T-helper 2 cell treated with Interferon-gamma antibody and Interleukin-4, amounts not matched to agents 100 ng/mL and 5 ng/mL, for 36 hours (primary cell): ENCODE measurements around the gene SEMA4D. TPM values are rescaled to one million over a fixed set of nuclear protein-coding genes. Genes with fewer than 3 reads are reported as not detected.

ENCODE experiments used
- intact Hi-C: fragments of 100-400 bp; cut with micrococcal nuclease; formaldehyde crosslinking; loops from one replicate; pipeline ENCODE4 v1.15.1; 2023
- total RNA-seq: library from RNA; stranded (reverse); gene quantifications from 2 replicates; pipeline ENCODE4 v1.2.3, GENCODE V29; 2022

SEMA4D gene
- total RNA-seq, 1 donor from 2014 or later, result 458 TPM

DNA sequence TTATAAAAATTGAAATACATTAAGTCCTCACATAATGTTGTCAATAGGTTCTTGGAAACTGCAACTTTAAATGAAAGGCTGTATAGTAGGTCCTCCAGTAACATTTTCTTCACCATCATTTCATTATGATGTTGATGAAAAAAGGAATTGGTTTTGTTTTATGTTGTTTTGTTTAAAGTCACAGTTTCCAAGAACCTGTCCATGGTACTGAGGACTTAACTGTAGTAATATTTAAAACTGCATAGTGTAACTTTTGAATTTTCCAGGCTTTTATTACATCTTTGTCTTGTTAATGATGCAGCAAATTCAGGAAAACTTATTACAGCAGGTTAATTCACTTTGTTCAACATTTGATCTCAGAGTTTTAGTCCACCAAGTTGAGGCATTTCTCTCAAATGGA lies 168.0 kb downstream of the SEMA4D start:
- intact Hi-C loops, result no loop called here

DNA sequence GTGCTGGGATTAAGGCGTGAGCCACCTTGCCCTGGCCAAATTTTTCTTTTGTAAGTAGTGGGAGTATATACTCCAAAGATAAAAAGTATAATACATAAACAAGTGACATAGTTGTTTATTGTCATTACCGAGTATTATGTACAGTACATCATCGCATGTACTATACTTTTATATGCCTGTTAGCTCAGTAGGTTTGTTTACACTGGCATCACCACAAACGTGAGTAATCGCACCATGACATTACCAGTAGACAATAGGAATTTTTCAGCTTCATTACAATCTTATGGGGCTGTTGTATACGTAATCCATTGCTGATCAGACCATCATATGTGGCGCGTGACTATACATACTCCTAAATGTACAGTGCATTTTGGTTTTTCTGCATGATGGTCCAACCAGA lies 169.8 kb downstream of the SEMA4D start:
- intact Hi-C loops, result no loop called here

DNA sequence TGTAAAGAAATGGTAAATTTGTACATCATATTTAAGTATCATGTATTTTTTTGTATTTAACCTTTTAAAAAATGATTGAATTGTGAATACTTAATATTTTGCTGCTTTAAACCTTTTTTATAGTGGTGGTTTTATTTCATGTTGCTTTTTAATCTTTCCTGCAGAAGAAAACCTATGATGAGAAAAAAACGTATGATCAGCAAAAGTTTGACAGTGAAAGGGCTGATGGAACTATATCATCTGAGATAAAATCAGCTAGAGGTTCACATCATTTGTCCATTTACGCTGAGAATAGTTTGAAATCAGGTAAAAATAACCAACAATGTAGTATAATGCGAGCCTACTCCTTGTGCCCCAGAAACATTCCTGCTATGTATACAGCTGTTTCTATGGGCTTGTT lies 172.2 kb downstream of the SEMA4D start:
- intact Hi-C loops, result no loop called here

DNA sequence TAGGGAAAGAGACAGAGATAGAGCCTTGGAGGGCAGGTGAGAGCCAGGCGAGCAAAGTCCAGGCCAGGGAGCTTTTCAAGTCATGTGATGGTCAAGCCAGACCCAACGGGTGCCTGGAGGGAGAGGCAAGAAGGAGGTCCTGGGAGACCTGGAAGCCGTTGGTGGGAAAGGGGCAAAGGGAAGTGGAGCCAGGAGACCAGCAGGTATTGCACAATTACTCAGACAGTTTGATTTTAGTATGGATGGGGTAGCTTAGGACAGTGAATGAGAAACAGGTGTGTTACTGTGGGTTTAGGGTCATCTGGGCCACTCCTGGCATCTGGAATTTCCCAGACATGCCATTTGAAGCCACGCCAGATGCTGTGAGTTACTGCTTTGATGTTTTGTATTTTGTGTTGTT lies 174.5 kb downstream of the SEMA4D start:
- intact Hi-C loops, result no loop called here

DNA sequence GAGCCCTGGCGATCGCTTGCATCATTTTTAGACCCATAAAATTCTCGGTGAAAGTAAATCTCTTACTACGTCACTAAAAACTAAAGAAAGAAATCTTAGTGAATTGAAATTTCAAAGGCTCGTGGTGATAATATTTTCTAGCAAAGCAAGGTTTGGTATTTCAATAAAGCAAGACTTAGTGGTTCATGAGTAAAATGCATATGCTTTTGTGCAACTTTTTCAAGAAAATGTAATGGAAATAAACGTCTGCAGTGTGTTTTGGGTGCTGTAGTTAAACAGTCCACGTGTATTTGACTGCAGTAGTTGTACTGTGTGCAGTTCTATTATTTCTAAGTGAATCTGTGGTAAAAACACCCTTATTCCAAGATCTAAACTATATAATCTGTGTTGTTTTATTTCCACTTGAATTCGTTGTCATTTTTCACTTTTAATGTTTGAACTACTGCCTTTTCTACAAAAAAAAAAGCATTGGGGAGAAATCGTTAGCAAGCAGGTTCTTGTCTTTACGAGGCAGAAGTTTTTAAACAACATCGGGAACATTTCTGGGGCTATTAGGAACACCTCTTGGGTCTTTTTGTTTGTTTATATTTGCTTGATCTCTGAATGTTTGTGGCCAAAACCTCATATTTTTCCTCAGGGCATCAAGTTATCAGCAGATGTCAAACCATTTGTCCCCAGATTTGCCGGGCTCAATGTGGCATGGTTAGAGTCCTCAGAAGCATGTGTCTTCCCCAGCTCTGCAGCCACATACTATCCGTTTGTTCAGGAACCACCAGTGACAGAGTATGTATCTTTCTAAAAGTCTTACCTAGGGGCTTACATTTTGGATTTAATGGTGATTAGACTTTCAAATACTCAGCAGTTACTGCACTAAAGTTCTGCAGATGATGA lies 178.7 kb downstream of the SEMA4D start:
- intact Hi-C loops, result loop anchor here (2.0 to 5.0 kb wide), 5 partner anchors 54 to 423 kb away; partner anchors contain the start of gene SEMA4D

DNA sequence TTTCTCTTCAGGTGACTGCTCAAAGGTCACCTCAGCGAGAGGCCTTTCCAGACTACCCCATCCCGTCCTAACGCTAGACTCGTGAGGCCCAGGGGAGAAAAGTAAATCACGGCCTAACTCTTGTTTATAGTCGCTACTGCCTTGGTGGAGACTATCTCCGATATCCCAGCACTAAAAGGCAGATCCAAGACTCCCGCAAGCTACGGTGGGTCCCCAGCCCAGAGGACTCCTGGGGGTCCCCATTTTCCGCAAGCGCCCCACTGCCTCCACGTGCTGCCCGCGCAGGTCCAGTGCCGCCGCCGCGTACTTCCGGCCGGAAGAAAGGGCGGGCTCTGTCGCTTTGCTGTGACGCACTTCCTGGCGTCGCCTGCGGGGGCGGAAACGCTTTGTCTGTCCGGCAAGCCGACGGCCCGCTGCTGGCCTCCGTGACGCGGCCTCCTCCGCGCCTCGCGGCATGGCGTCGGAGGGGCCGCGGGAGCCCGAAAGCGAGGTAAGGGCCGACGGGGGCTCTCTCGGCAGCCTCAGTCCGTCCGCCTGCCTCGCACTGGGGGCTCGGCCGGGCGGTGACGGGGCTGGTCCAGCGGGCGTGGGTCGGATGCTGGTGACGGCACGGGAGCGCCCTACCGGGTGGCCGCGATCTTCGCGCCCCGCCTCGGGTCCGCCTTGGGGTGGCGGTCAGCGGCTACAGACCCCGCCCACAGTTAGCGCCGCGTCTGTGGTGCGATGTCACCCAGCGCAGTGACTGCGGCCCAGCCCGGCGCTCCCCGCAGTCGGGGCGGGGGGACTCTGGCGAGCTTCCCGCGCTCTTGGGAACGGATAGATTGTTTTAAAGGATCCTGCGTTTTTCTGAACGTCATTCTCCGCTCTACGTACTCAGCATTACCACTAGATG lies 179.5 kb downstream of the SEMA4D start, which contains the start of gene SECISBP2:
TSS of gene SECISBP2 (plus strand) at position 378 of the 892 bp plus-strand sequence. CDS start at position 455, 77 bp downstream.
- intact Hi-C loops, result loop anchor here (1.0 to 5.0 kb wide), 8 partner anchors 8 to 424 kb away; partner anchors contain the start of gene SEMA4D

DNA sequence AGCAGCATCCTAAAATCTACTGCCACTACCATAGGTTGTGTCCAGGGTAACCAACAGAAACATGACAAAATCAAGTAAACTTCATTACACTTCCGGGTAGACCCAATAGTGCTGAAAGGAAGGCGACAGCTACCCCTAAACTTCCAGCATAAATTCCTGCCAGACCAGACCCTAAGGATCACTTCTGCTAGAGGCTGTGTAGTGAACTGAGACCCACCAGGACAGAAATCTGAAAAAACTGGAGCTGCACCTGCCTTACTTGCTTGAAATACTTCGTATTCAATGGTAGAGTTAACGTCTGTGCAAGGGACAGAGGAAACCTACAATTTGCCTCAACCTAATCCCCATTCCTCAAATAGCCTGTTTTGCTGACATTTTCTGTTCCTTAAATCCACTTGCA lies 180.6 kb downstream of the SEMA4D start:
- intact Hi-C loops, result loop anchor here (5.0 kb wide), 3 partner anchors 100 to 425 kb away; no protein-coding TSS in a partner anchor

DNA sequence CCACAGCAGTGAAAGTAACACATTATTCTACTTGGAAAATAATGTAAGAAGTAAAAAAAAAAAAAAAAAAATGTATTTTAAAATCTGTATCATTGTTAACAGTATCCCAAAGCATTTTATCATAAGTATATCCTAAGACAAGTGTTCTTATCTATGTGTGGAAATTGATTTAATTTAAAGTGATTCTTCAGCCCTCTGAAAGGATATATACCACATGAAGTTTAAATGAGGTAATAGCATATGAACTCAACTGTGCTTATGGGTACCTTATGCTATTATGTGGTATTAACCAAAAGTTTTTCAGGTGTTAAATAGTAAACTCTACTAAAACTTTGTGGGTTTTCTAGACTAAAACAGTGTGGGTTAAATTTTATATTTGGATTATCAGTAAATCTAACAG lies 182.4 kb downstream of the SEMA4D start:
- intact Hi-C loops, result loop anchor here (5.0 kb wide), 3 partner anchors 102 to 427 kb away; no protein-coding TSS in a partner anchor

DNA sequence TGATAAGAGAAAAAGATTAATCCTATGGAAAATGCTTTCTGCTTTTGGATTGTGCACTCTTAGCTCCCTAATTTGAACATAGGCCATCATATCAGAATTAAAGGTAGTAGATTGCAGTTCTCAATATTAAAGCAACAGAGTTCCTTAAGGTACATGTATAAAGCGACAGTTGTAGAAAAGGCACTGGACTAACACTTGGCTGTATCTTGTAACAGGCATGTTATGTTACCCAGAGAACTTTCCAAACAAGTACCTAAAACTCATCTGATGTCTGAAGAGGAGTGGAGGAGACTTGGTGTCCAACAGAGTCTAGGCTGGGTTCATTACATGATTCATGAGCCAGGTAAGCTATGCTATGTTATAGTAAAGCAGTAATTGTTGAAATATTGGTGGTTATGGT lies 183.0 kb downstream of the SEMA4D start:
- intact Hi-C loops, result loop anchor here (5.0 kb wide), 4 partner anchors 102 to 427 kb away; no protein-coding TSS in a partner anchor

DNA sequence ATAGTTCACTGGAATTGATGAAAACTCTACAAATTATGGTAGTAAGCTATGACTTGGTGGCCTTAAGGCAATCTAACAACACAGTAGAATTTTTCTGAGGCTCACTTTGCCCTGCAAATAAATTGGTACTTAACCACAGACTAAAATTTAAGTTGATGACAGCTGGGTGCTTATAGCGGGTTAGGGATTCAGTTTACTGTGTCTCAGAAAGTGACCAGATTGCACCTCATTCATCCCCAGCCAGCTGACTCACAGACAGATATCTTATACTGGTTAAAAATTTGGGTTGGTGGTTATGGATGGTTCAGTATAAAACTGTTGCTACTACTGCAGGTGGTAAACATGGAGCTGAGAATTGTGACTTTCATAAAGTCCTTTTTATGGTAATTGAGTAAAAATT lies 184.1 kb downstream of the SEMA4D start:
- intact Hi-C loops, result loop anchor here (5.0 kb wide), 1 partner anchor 148 kb away; no protein-coding TSS in a partner anchor

DNA sequence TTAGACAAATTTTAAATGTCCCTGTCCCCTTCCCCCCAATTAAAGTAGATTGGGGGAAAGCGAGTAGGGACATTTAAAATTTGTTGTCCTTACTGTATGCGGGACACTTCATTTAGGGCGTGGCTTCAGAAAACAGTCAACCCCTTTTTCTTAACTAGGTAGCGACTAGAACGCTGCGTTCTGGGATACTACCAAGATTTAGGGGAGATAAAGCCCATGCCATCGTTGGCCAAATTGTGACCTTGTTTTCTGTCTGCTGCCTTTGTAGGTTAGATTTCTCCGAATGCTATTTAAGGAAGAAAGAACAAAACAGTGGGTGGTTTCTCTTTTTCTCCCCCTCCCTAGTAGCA lies 185.7 kb downstream of the SEMA4D start:
- intact Hi-C loops, result loop anchor here (5.0 kb wide), 1 partner anchor 150 kb away; no protein-coding TSS in a partner anchor

DNA sequence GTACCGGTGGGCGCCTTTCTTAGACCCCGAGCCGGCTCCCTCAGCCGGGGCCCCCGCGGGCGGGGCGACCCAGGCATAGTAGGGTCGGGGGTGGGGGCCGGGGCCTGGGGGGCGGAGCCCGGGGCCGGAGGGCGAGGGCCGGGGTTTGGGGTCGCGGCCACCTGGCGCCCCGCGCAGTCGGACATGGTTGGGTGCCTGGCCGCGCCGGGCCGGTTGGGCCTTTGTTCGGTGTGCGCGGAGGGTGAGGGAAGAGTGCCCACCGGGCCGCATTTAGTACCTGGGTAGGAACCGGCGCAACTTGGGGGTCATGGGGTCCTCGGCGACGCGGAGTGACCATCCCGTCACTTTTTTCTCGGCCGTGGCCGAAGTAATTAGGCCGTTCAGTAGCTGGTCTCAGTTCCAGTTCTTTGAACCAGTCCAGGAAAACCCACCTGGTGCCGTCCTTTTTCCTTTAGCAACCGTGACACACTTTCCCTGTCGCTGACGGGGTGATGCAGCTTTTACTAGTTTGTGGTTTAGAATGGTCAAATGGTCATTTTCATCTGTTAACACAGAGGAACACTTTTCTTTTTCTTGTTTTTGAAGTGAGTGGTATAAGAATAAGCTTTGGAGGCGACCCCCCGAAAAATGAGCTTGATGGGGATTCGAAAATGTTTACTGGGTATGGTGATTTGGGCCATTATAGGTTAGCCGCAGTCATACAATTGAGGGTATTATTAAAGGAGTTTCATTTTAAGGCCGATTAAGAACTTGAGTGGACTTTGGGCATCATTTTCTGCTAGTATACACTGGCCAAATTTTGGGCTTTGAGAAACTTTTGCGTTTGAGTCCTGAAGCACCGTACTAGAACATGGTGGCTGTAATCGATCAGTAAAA lies 186.3 kb downstream of the SEMA4D start:
- intact Hi-C loops, result loop anchor here (5.0 kb wide), 1 partner anchor 151 kb away; no protein-coding TSS in a partner anchor

Other genes with a start within 250 kb of the SEMA4D start
- gene CKS2, start 186.9 kb downstream of the SEMA4D start, total RNA-seq, result 162 and 164 TPM in 2 replicates
- gene SECISBP2, start 179.6 kb downstream of the SEMA4D start, total RNA-seq, result 44.8 and 50.9 TPM in 2 replicates
- 8.8 and 10.9 TPM in 2 replicates for gene GADD45G, start 106.9 kb upstream of the SEMA4D start, total RNA-seq